Measurements from ENCODE around the gene CYBB.

The CYBB gene

GRCh38 chrX:37847733-37848197 lies 67.9 kb downstream of the CYBB start (continued):
- TF ChIP-seq ZSCAN5A (tag by site-specific recombination; IDR thresholded peaks at IDR 0.05), result no peak
- no peak for TF ChIP-seq ZNF24 (tag by site-specific recombination; IDR thresholded peaks at IDR 0.05)
- TF ChIP-seq ZFP37 (tag by site-specific recombination; IDR thresholded peaks at IDR 0.05), result no peak
- TF ChIP-seq ZNF311 (tag by site-specific recombination; IDR thresholded peaks at IDR 0.05; ENCODE audit: borderline replicate concordance), result no peak
- no peak for TF ChIP-seq ZNF610 (tag by site-specific recombination; IDR thresholded peaks at IDR 0.05; ENCODE audit: borderline replicate concordance)
- peak; percentile 9; the same call in 1 of the 2 replicates for TF ChIP-seq ZBTB21 (tag by site-specific recombination; IDR thresholded peaks at IDR 0.05)
- TF ChIP-seq SCRT2 (tag by site-specific recombination; IDR thresholded peaks at IDR 0.05), result no peak
- TF ChIP-seq ZNF624 (tag by site-specific recombination; IDR thresholded peaks at IDR 0.05), result no peak
- TF ChIP-seq OSR2 (tag by site-specific recombination; IDR thresholded peaks at IDR 0.05), result no peak

- Histone ChIP-seq H3K27ac (ENCODE audit: extremely low read depth, low read depth, low read length) (no peak overlapping the region), H3K9me3 (ENCODE audit: control insufficient read depth, insufficient read depth, low read depth, low read length) (no peaks in the 10 kb centered on the region), H3K36me3 (ENCODE audit: control insufficient read depth in 2 of 2, insufficient read depth in 1 of 2, low read length in 2 of 2) (no peaks in the 10 kb centered on the region), H3K4me1 (ENCODE audit: control insufficient read depth, insufficient read depth, low read length) (no peaks in the 10 kb centered on the region), H3K4me3 (ENCODE audit: low read depth, low read length) (no peak overlapping the region)
- TF ChIP-seq ZSCAN23 (tag by site-specific recombination; IDR thresholded peaks at IDR 0.05), result no peak
- TF ChIP-seq ZNF747 (tag by site-specific recombination; IDR thresholded peaks at IDR 0.05), result no peak
- no peak for TF ChIP-seq TRIM28 (IDR thresholded peaks at IDR 0.05; ENCODE audit: borderline replicate concordance, low read length)
- TF ChIP-seq ZNF624 (tag by site-specific recombination; IDR thresholded peaks at IDR 0.05), result no peak
- no peak for TF ChIP-seq RBAK (tag by site-specific recombination; IDR thresholded peaks at IDR 0.05)
- no peak for TF ChIP-seq ZNF37A (tag by site-specific recombination; IDR thresholded peaks at IDR 0.05)
- no peak for TF ChIP-seq ZBTB49 (tag by site-specific recombination; IDR thresholded peaks at IDR 0.05; ENCODE audit: low read depth)
- TF ChIP-seq KLF17 (tag by site-specific recombination; IDR thresholded peaks at IDR 0.05), result no peak
- ChIA-PET POLR2A (no interaction called here), CTCF (no interaction called here)
These were observed 74.3 kb downstream of the CYBB start for GRCh38 chrX:37854148-37854547.

GRCh38 chrX:37854748-37855147 lies 74.9 kb downstream of the CYBB start:
- POLR2A ChIA-PET, result no interaction called here
- Histone ChIP-seq H3K27ac (ENCODE audit: extremely low read depth, low read depth, low read length) (no peak overlapping the region), H3K9me3 (ENCODE audit: control insufficient read depth, insufficient read depth, low read depth, low read length) (no peaks in the 10 kb centered on the region), H3K4me3 (ENCODE audit: low read depth, low read length) (no peak overlapping the region), H3K4me1 (ENCODE audit: control insufficient read depth, insufficient read depth, low read length) (no peaks in the 10 kb centered on the region), H3K36me3 (ENCODE audit: control insufficient read depth in 2 of 2, insufficient read depth in 1 of 2, low read length in 2 of 2) (no peaks in the 10 kb centered on the region)
- TF ChIP-seq ZNF10 (tag by site-specific recombination; IDR thresholded peaks at IDR 0.05), result peak; percentile 97
- no peak for TF ChIP-seq SALL2 (tag by site-specific recombination; IDR thresholded peaks at IDR 0.05; ENCODE audit: borderline replicate concordance)
- no peak for TF ChIP-seq ZNF112 (tag by site-specific recombination; IDR thresholded peaks at IDR 0.05)
- no peak for TF ChIP-seq MYNN (tag by site-specific recombination; IDR thresholded peaks at IDR 0.05; ENCODE audit: borderline replicate concordance)
- TF ChIP-seq EGR2 (tag by site-specific recombination; IDR thresholded peaks at IDR 0.05; ENCODE audit: low read depth), result no peak
- CTCF ChIA-PET, result no interaction called here

Data from HEK293 (cell line).